ENCODE measurements around the gene MFAP2.

DNA sequence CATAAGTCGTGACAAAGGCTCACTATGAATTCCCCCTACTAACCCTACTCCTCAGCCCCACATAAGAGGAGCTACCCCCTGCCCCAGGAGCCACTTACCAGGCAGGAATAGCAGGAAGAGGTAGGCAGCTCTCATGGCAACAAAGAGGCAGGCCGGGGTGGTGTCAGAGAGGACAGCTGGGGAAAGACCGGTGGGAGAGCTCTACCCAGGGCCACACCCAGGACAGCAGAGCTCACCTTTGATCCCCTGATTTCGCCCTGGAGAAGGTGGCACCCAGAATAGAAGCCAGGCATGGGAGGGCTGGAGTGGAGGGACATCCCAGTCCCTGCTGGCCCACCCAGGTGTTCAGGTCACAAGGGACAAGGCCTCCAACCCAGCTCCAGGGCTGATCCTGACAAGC, 2.3 kb downstream of the MFAP2 start:
- TF ChIP-seq ZNF24 (tag by site-specific recombination; IDR thresholded peaks at IDR 0.05) = no peak
- TF ChIP-seq ZNF324 (tag by site-specific recombination; IDR thresholded peaks at IDR 0.05) = no peak
- TF ChIP-seq ZFP37 (tag by site-specific recombination; IDR thresholded peaks at IDR 0.05) = no peak
- TF ChIP-seq TCF7L2 (IDR thresholded peaks at IDR 0.05; ENCODE audit: borderline replicate concordance, low read depth, low read length) = no peak
- TF ChIP-seq, protein P1, sequence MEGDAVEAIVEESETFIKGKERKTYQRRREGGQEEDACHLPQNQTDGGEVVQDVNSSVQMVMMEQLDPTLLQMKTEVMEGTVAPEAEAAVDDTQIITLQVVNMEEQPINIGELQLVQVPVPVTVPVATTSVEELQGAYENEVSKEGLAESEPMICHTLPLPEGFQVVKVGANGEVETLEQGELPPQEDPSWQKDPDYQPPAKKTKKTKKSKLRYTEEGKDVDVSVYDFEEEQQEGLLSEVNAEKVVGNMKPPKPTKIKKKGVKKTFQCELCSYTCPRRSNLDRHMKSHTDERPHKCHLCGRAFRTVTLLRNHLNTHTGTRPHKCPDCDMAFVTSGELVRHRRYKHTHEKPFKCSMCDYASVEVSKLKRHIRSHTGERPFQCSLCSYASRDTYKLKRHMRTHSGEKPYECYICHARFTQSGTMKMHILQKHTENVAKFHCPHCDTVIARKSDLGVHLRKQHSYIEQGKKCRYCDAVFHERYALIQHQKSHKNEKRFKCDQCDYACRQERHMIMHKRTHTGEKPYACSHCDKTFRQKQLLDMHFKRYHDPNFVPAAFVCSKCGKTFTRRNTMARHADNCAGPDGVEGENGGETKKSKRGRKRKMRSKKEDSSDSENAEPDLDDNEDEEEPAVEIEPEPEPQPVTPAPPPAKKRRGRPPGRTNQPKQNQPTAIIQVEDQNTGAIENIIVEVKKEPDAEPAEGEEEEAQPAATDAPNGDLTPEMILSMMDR (tag by site-specific recombination; IDR thresholded peaks at IDR 0.05) = no peak
- TF ChIP-seq YY1 (tag by site-specific recombination; IDR thresholded peaks at IDR 0.05) = no peak
- TF ChIP-seq ZNF157 (tag by site-specific recombination; IDR thresholded peaks at IDR 0.05) = no peak
- TF ChIP-seq ZNF391 (tag by site-specific recombination; IDR thresholded peaks at IDR 0.05; ENCODE audit: borderline replicate concordance, low read depth) = no peak
- TF ChIP-seq ZNF23 (tag by site-specific recombination; IDR thresholded peaks at IDR 0.05; ENCODE audit: borderline replicate concordance) = no peak

Data from HEK293 (cell line).